ENCODE results near the gene GMDS.

The GMDS gene

DNA sequence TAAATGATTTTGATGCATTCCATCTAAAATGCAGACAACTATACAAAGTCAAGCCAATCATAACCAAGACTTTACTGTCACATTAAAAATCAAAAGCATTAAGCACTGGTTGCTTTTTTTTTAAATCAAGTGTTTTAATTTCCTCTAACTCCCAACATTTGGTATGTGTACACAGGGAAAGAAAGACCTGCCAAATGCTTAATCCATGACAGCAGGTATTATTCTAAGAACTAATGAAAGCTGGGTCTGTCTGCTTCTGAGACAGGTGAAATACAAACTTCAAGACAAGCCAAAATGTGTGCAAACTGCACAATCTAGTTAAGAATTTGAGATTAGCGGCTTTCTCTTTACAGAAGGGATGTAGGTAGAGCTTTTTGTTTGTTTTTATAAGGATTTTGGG, 126.1 kb downstream of the GMDS start:
- Histone ChIP-seq H4K20me1 (ENCODE audit: insufficient read depth, low read length) (no peaks in the 10 kb centered on the region), H3K4me1 (ENCODE audit: insufficient read depth, low read length) (no peaks in the 10 kb centered on the region), H3K4me2 (ENCODE audit: insufficient read depth, low read length) (no peak overlapping the region), H3K9me3 (ENCODE audit: insufficient read depth, low read length, severe bottlenecking) (no peaks in the 10 kb centered on the region), H3K27ac (ENCODE audit: low read length) (no peak overlapping the region), H3K36me3 (ENCODE audit: insufficient read depth, low read length) (no peaks in the 10 kb centered on the region; the same call in 1 of the 2 replicates), H3K4me3 (ENCODE audit: low read depth in 1 of 2, low read length in 2 of 2) (no peak overlapping the region), H2AFZ (ENCODE audit: low read depth, low read length) (no peak overlapping the region), H3K27me3 (ENCODE audit: insufficient read depth, low read length, poor library complexity) (no peaks in the 10 kb centered on the region), H3K9ac (ENCODE audit: low read depth, low read length) (no peak overlapping the region), H3K79me2 (ENCODE audit: insufficient read depth, low read length) (no peaks in the 10 kb centered on the region)
- DNase-seq, result no peak
- TF ChIP-seq, protein P1, sequence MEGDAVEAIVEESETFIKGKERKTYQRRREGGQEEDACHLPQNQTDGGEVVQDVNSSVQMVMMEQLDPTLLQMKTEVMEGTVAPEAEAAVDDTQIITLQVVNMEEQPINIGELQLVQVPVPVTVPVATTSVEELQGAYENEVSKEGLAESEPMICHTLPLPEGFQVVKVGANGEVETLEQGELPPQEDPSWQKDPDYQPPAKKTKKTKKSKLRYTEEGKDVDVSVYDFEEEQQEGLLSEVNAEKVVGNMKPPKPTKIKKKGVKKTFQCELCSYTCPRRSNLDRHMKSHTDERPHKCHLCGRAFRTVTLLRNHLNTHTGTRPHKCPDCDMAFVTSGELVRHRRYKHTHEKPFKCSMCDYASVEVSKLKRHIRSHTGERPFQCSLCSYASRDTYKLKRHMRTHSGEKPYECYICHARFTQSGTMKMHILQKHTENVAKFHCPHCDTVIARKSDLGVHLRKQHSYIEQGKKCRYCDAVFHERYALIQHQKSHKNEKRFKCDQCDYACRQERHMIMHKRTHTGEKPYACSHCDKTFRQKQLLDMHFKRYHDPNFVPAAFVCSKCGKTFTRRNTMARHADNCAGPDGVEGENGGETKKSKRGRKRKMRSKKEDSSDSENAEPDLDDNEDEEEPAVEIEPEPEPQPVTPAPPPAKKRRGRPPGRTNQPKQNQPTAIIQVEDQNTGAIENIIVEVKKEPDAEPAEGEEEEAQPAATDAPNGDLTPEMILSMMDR (IDR thresholded peaks at IDR 0.05; ENCODE audit: borderline replicate concordance, extremely low read depth, low read length, poor library complexity, severe bottlenecking), result no peak
- TF ChIP-seq EZH2 (IDR thresholded peaks at IDR 0.05; ENCODE audit: borderline replicate concordance, low read depth, low read length, severe bottlenecking), result no peak
- no peak for ATAC-seq (ENCODE audit: insufficient read depth, low read depth)

DNA sequence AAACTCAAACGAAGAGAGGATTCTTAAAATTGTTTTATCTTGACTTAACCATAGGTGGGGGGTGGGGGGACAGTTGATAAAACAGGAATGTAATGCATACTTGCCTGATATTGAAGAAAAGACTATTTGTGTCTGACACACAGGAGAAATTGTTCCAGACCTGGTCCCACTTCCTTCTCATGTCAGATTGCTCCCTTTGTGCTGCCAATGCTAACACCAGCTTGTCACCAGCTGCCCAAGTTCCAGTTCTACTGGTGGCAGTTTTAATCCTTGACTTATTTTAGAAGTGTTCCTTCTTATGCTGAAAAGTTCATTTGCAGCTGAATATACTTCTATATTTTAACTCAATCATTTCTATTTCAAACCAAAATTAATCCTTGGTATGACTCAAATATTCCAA, 127.3 kb downstream of the GMDS start:
- Histone ChIP-seq H2AFZ (ENCODE audit: low read depth, low read length) (no peak overlapping the region), H4K20me1 (ENCODE audit: insufficient read depth, low read length) (no peaks in the 10 kb centered on the region), H3K27ac (ENCODE audit: low read length) (no peak overlapping the region), H3K9me3 (ENCODE audit: insufficient read depth, low read length, severe bottlenecking) (no peaks in the 10 kb centered on the region), H3K27me3 (ENCODE audit: insufficient read depth, low read length, poor library complexity) (no peaks in the 10 kb centered on the region), H3K79me2 (ENCODE audit: insufficient read depth, low read length) (no peaks in the 10 kb centered on the region), H3K36me3 (ENCODE audit: insufficient read depth, low read length) (no peaks in the 10 kb centered on the region; the same call in 1 of the 2 replicates), H3K4me2 (ENCODE audit: insufficient read depth, low read length) (no peak overlapping the region), H3K9ac (ENCODE audit: low read depth, low read length) (no peak overlapping the region), H3K4me3 (ENCODE audit: low read depth in 1 of 2, low read length in 2 of 2) (no peak overlapping the region), H3K4me1 (ENCODE audit: insufficient read depth, low read length) (no peaks in the 10 kb centered on the region)
- no peak for ATAC-seq (ENCODE audit: insufficient read depth, low read depth)
- TF ChIP-seq EZH2 (IDR thresholded peaks at IDR 0.05; ENCODE audit: borderline replicate concordance, low read depth, low read length, severe bottlenecking), result no peak
- TF ChIP-seq, protein P1 (IDR thresholded peaks at IDR 0.05; ENCODE audit: borderline replicate concordance, extremely low read depth, low read length, poor library complexity, severe bottlenecking), result no peak
- no peak for DNase-seq

DNA sequence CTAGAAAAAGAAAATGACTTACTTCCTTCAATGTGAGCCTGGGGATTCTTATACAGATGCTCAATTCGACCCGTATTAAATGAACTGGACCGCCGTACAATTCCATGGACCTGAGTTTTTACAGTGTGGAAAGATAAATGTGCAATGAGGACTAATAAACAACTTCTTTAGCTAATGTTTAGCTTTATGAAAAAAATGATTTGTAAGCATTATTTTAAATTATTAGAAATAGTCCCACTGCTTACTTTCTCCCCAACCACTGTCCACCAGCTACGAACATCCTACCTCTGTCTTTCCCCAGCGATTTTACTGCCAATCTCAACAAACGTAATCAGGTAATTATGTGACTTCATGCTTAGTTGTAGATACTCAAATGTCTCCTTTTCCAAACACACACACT, 128.0 kb downstream of the GMDS start:
- Histone ChIP-seq H4K20me1 (ENCODE audit: insufficient read depth, low read length) (no peaks in the 10 kb centered on the region), H3K9ac (ENCODE audit: low read depth, low read length) (no peak overlapping the region), H3K9me3 (ENCODE audit: insufficient read depth, low read length, severe bottlenecking) (no peaks in the 10 kb centered on the region), H3K4me2 (ENCODE audit: insufficient read depth, low read length) (no peak overlapping the region), H3K36me3 (ENCODE audit: insufficient read depth, low read length) (no peaks in the 10 kb centered on the region; the same call in 1 of the 2 replicates), H3K4me3 (ENCODE audit: low read depth in 1 of 2, low read length in 2 of 2) (no peak overlapping the region), H3K27ac (ENCODE audit: low read length) (no peak overlapping the region), H3K4me1 (ENCODE audit: insufficient read depth, low read length) (no peaks in the 10 kb centered on the region), H3K27me3 (ENCODE audit: insufficient read depth, low read length, poor library complexity) (no peaks in the 10 kb centered on the region), H3K79me2 (ENCODE audit: insufficient read depth, low read length) (no peaks in the 10 kb centered on the region), H2AFZ (ENCODE audit: low read depth, low read length) (no peak overlapping the region)
- TF ChIP-seq EZH2 (IDR thresholded peaks at IDR 0.05; ENCODE audit: borderline replicate concordance, low read depth, low read length, severe bottlenecking), result no peak
- TF ChIP-seq, protein P1 (IDR thresholded peaks at IDR 0.05; ENCODE audit: borderline replicate concordance, extremely low read depth, low read length, poor library complexity, severe bottlenecking), result no peak
- DNase-seq (no peak), ATAC-seq (ENCODE audit: insufficient read depth, low read depth) (no peak)

DNA sequence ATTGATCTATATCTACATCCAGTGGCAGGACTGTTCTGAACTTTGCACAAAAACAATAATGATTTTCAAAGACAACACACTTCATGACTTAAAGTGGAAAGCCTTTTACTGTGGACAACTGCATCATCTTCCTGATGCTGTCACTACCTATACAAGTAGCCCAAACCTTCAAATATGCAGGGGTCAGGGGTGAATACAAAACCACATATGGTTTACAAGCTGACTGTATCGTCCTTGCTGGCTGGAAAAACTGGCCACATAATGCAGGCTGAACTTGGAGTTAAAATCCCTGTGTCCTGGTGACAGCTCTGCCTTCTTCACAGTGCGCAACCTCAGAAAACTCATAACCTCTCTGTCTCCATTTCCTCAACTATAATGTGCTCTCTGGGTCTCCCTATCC, 128.9 kb downstream of the GMDS start:
- Histone ChIP-seq H3K36me3 (ENCODE audit: insufficient read depth, low read length) (no peaks in the 10 kb centered on the region; the same call in 1 of the 2 replicates), H3K4me3 (ENCODE audit: low read depth in 1 of 2, low read length in 2 of 2) (no peak overlapping the region), H3K27ac (ENCODE audit: low read length) (no peak overlapping the region), H3K4me1 (ENCODE audit: insufficient read depth, low read length) (no peaks in the 10 kb centered on the region), H4K20me1 (ENCODE audit: insufficient read depth, low read length) (no peaks in the 10 kb centered on the region), H2AFZ (ENCODE audit: low read depth, low read length) (no peak overlapping the region), H3K9ac (ENCODE audit: low read depth, low read length) (no peak overlapping the region), H3K27me3 (ENCODE audit: insufficient read depth, low read length, poor library complexity) (no peaks in the 10 kb centered on the region), H3K4me2 (ENCODE audit: insufficient read depth, low read length) (no peak overlapping the region), H3K79me2 (ENCODE audit: insufficient read depth, low read length) (no peaks in the 10 kb centered on the region), H3K9me3 (ENCODE audit: insufficient read depth, low read length, severe bottlenecking) (no peaks in the 10 kb centered on the region)
- no peak for DNase-seq
- no peak for TF ChIP-seq EZH2 (IDR thresholded peaks at IDR 0.05; ENCODE audit: borderline replicate concordance, low read depth, low read length, severe bottlenecking)
- TF ChIP-seq, protein P1 (IDR thresholded peaks at IDR 0.05; ENCODE audit: borderline replicate concordance, extremely low read depth, low read length, poor library complexity, severe bottlenecking), result no peak
- no peak for ATAC-seq (ENCODE audit: insufficient read depth, low read depth)

Measured in DND-41 (cell line).